ENCODE measurements around the gene SLC6A9. TPM values are rescaled to one million over a fixed set of nuclear protein-coding genes. Genes with fewer than 3 reads are reported as not detected.

The SLC6A9 gene
- polyA plus RNA-seq, 3 donors: not detected

DNA sequence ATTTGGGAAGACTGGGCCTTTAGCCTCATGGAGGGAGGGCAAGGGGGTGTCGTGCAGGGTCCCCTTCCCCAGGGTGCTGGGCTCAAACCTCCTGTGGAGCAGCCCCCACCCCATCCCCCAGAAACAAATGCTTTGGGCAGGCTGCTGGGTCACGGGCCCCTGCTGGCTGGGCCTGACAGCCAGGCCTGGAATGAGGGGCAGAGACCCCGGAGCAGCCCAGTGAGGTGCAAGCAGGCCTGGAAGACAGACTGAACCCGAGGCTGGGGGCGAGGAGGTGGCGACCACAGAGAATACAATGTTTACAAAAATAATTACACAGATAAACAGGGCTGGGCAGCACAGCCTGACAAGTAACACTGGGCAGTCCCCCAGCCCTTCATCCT, 34.5 kb downstream of the SLC6A9 start:
- no peaks in the 10 kb centered on the region for H3K27me3 ChIP-seq (ENCODE audit: control insufficient read depth in 2 of 2, insufficient read depth in 2 of 2, low read length in 2 of 2)
- H3K36me3 ChIP-seq (replicated peaks in 1 of 2; ENCODE audit: control insufficient read depth in 1 of 2, insufficient read depth in 2 of 2, low read length in 2 of 2): no peaks in the 10 kb centered on the region
- intact Hi-C loops (cut with micrococcal nuclease): no loop called here
- H3K4me1 ChIP-seq (ENCODE audit: control insufficient read depth in 1 of 2, insufficient read depth in 2 of 2, low read length in 2 of 2): peaks cover 6 to 8% of the 10 kb centered on the region in 2 donors
- TF ChIP-seq, protein P1, sequence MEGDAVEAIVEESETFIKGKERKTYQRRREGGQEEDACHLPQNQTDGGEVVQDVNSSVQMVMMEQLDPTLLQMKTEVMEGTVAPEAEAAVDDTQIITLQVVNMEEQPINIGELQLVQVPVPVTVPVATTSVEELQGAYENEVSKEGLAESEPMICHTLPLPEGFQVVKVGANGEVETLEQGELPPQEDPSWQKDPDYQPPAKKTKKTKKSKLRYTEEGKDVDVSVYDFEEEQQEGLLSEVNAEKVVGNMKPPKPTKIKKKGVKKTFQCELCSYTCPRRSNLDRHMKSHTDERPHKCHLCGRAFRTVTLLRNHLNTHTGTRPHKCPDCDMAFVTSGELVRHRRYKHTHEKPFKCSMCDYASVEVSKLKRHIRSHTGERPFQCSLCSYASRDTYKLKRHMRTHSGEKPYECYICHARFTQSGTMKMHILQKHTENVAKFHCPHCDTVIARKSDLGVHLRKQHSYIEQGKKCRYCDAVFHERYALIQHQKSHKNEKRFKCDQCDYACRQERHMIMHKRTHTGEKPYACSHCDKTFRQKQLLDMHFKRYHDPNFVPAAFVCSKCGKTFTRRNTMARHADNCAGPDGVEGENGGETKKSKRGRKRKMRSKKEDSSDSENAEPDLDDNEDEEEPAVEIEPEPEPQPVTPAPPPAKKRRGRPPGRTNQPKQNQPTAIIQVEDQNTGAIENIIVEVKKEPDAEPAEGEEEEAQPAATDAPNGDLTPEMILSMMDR (IDR thresholded peaks at IDR 0.05): no peak
- no peak overlapping the region for H3K9ac ChIP-seq (ENCODE audit: insufficient read depth, low read length, poor library complexity, severe bottlenecking)
- H2AFZ ChIP-seq (ENCODE audit: insufficient read depth, low read depth, low read length, poor library complexity, severe bottlenecking): no peak overlapping the region
- no peak for DNase-seq
- no peaks in the 10 kb centered on the region for H3K9me3 ChIP-seq (replicated peaks in 1 of 2; ENCODE audit: control insufficient read depth in 1 of 2, insufficient read depth in 1 of 2, low read length in 2 of 2)
- no peak overlapping the region for H3K4me2 ChIP-seq (replicated peaks; ENCODE audit: extremely low read depth, low read length, poor library complexity, severe bottlenecking)
- H3K36me3 Mint-ChIP-seq: no peaks in the 10 kb centered on the region
- H3K79me2 ChIP-seq (ENCODE audit: insufficient read depth, low read length): no peaks in the 10 kb centered on the region
- H4K20me1 ChIP-seq (ENCODE audit: insufficient read depth, low read length): no peaks in the 10 kb centered on the region
- no peaks in the 10 kb centered on the region for H3K9me3 Mint-ChIP-seq
- peaks cover 2 to 9% (median 9%) of the 10 kb centered on the region in 3 donors for H3K27me3 Mint-ChIP-seq (ENCODE audit: low read depth in 3 of 3)
- H3K4me3 Mint-ChIP-seq: no peak overlapping the region
- no peak overlapping the region for H3K27ac ChIP-seq (ENCODE audit: low read depth in 1 of 2, low read length in 2 of 2)
- peaks cover 12% of the 10 kb centered on the region for H3K4me1 Mint-ChIP-seq
- no peak overlapping the region for H3K4me3 ChIP-seq (replicated peaks in 1 of 3; ENCODE audit: low read depth in 2 of 3, low read length in 3 of 3)
- 91% methylated on average over 3 of the region's 6 CpGs for WGBS (ENCODE audit: insufficient coverage)
- H3K27ac Mint-ChIP-seq: no peak overlapping the region

- no peaks in the 10 kb centered on the region for H4K20me1 ChIP-seq (ENCODE audit: insufficient read depth, low read length)
- no peak overlapping the region for H3K4me3 ChIP-seq (replicated peaks in 1 of 3; ENCODE audit: low read depth in 2 of 3, low read length in 3 of 3)
- no peak overlapping the region for H3K4me2 ChIP-seq (replicated peaks; ENCODE audit: extremely low read depth, low read length, poor library complexity, severe bottlenecking)
- peaks cover 12% of the 10 kb centered on the region for H3K4me1 Mint-ChIP-seq
- H3K36me3 ChIP-seq (replicated peaks in 1 of 2; ENCODE audit: control insufficient read depth in 1 of 2, insufficient read depth in 2 of 2, low read length in 2 of 2): no peaks in the 10 kb centered on the region
- H3K27ac Mint-ChIP-seq: no peak overlapping the region
- no peak overlapping the region for H3K9ac ChIP-seq (ENCODE audit: insufficient read depth, low read length, poor library complexity, severe bottlenecking)
- H3K9me3 Mint-ChIP-seq: no peaks in the 10 kb centered on the region
- peaks cover 2 to 9% (median 9%) of the 10 kb centered on the region in 3 donors for H3K27me3 Mint-ChIP-seq (ENCODE audit: low read depth in 3 of 3)
- H3K27me3 ChIP-seq (ENCODE audit: control insufficient read depth in 2 of 2, insufficient read depth in 2 of 2, low read length in 2 of 2): no peaks in the 10 kb centered on the region
- intact Hi-C loops (cut with micrococcal nuclease): no loop called here
- H3K9me3 ChIP-seq (replicated peaks in 1 of 2; ENCODE audit: control insufficient read depth in 1 of 2, insufficient read depth in 1 of 2, low read length in 2 of 2): no peaks in the 10 kb centered on the region
- no peaks in the 10 kb centered on the region for H3K79me2 ChIP-seq (ENCODE audit: insufficient read depth, low read length)
- no peak overlapping the region for H2AFZ ChIP-seq (ENCODE audit: insufficient read depth, low read depth, low read length, poor library complexity, severe bottlenecking)
- no peak overlapping the region for H3K4me3 Mint-ChIP-seq
- no peaks in the 10 kb centered on the region for H3K36me3 Mint-ChIP-seq
- TF ChIP-seq, protein P1 (IDR thresholded peaks at IDR 0.05): no peak
- H3K27ac ChIP-seq (ENCODE audit: low read depth in 1 of 2, low read length in 2 of 2): no peak overlapping the region
- WGBS (ENCODE audit: insufficient coverage): 95% methylated on average over 20 of the region's 21 CpGs
- peaks cover 6 to 11% of the 10 kb centered on the region in 2 donors for H3K4me1 ChIP-seq (ENCODE audit: control insufficient read depth in 1 of 2, insufficient read depth in 2 of 2, low read length in 2 of 2)
- no peak for DNase-seq
These were observed 35.1 kb downstream of the SLC6A9 start for GRCh38 chr1:43995984-43996732.

Measured in CD14-positive monocyte (primary cell).